HFF-Myc (cell line): ENCODE data around the gene HS3ST2.
"Not testable (repeated sequence)": the region's sequence is repeated elsewhere in the genome, so short reads cannot be mapped to it uniquely, and the experiment has no call there.

ENCODE experiments used
- DNase-seq: peaks from one replicate; pipeline ENCODE4 v3.0.0-alpha.2; 2011; ENCODE audit warnings: low read depth; ENCODE audit errors: extremely low read depth
- H3K4me3 ChIP-seq: replicated peaks from 2 replicates; pipeline ENCODE4 v1.5.1; 2011; ENCODE audit warnings: low read depth, mild to moderate bottlenecking, control low read depth, low read length
- CTCF ChIP-seq: IDR thresholded peaks from 2 replicates; pipeline ENCODE4 v1.5.1; 2012; ENCODE audit warnings: mild to moderate bottlenecking, low read depth, low read length, control low read depth; ENCODE audit errors: missing control alignments

HS3ST2 gene

GRCh38 chr16:22838681-22839080 lies 24.7 kb downstream of the HS3ST2 start:
- no peak for TF ChIP-seq CTCF
- no peak overlapping the region for H3K4me3 ChIP-seq
- DNase-seq: no peak

- not testable (repeated sequence) for DNase-seq, H3K4me3 ChIP-seq
Measured at GRCh38 chr16:22842031-22842430, 28.1 kb downstream of the HS3ST2 start.

- DNase-seq: no peak
- no peak for TF ChIP-seq CTCF
- no peak overlapping the region for H3K4me3 ChIP-seq
Measured at GRCh38 chr16:22843122-22843521, 29.2 kb downstream of the HS3ST2 start.

- no peak for TF ChIP-seq CTCF
- no peak overlapping the region for H3K4me3 ChIP-seq
- no peak for DNase-seq
Measured at GRCh38 chr16:22843856-22844255, 29.9 kb downstream of the HS3ST2 start.

- no peak for DNase-seq
- no peak for TF ChIP-seq CTCF
- H3K4me3 ChIP-seq: no peak overlapping the region
Measured at GRCh38 chr16:22844416-22844815, 30.5 kb downstream of the HS3ST2 start.

GRCh38 chr16:22847100-22847499 lies 33.1 kb downstream of the HS3ST2 start:
- no peak for TF ChIP-seq CTCF
- no peak for DNase-seq
- no peak overlapping the region for H3K4me3 ChIP-seq

- no peak for TF ChIP-seq CTCF
- no peak overlapping the region for H3K4me3 ChIP-seq
- no peak for DNase-seq
Measured at GRCh38 chr16:22847690-22848089, 33.7 kb downstream of the HS3ST2 start.
